Esophagus squamous epithelium (tissue), 4 donors: Measurements from ENCODE around the gene OR1I1.

Experiments used
- CTCF ChIP-seq, 6 experiments: fragments of 450-650 bp in 4 of 6; fragments of 200-600 bp in 2 of 6; sonication (generic) in 2 of 6; IDR thresholded peaks; one replicate each; pipeline ENCODE4 v1.5.1; 2016 to 2019; ENCODE audit warnings: antibody characterized with exemption in 6 of 6, mild to moderate bottlenecking in 4 of 6, moderate library complexity in 4 of 6
- POLR2A ChIP-seq, 4 donors: fragments of 450-650 bp; IDR thresholded peaks; one replicate each; pipeline ENCODE4 v1.6.1; 2017; ENCODE audit warnings: antibody characterized with exemption in 4 of 4, mild to moderate bottlenecking in 4 of 4, moderate library complexity in 3 of 4

DNA sequence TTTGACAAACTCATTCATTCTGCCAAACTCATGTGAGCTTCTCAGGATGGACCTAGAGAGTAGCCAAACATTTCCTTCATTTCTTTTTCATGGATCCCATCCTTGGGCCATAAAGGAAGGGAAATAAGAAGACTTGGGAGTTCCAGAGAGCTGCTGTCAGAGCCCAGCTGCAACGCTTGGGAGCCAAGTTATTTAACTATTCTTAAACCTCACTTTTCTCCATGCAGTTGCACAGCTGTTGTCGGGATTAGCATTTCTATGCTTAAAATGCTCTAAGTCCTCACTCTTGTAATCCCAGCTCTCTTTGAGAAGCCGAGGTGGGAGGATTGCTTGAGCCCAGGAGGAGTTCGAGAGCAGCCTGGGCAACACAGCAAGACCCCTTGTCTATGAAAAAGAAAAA, 44.4 kb upstream of the OR1I1 start:
- TF ChIP-seq POLR2A (IDR thresholded peaks at IDR 0.05) (no peak), CTCF (IDR thresholded peaks at IDR 0.05) (no peak)
